ENCODE results near the gene MARCHF9.
"Not testable (repeated sequence)": the region's sequence is repeated elsewhere in the genome, so short reads cannot be mapped to it uniquely, and the experiment has no call there.

MARCHF9 gene

DNA sequence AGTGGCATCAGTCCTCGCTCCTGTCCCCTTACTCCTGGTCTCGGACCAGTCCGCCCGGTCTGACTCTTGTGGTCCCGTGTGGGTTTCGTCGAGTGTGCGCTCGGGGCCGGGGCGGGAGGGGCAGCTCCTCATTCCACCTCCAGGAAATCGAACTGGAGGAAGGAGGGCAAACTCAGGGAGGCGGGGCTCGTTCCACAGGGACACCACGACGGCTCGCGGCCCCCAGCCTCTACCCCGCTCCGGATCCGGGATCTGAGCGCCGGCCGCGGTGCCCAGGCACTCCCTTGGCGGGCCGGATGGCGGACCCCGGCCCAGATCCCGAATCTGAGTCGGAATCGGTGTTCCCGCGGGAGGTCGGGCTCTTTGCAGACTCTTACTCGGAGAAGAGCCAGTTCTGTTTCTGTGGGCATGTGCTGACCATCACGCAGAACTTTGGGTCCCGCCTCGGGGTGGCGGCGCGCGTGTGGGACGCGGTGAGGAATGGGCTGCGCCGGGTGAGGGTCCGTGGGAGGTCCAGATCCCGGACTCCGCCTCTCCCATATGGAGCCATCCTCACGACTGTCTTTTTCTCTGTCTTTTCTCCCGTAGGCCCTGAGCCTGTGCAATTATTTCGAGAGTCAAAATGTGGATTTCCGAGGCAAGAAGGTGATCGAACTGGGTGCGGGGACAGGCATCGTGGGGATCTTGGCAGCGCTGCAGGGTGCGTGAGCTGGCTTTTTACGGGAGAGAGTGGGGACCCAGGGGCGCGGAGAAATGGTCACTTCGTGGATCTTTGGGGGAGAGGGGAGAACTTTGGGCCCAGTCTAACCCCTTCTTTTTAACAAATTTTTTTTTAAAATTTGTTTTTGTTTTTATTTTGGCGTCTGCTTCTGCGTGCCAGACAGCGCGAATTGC is 17.8 kb downstream of the MARCHF9 start, which contains the start of gene EEF1AKMT3:
Gene EEF1AKMT3, plus strand, starts transcription at position 186 of the 894 bp plus-strand sequence. Its CDS starts 111 bp downstream, at position 297.
- DNase-seq = no peak

DNA sequence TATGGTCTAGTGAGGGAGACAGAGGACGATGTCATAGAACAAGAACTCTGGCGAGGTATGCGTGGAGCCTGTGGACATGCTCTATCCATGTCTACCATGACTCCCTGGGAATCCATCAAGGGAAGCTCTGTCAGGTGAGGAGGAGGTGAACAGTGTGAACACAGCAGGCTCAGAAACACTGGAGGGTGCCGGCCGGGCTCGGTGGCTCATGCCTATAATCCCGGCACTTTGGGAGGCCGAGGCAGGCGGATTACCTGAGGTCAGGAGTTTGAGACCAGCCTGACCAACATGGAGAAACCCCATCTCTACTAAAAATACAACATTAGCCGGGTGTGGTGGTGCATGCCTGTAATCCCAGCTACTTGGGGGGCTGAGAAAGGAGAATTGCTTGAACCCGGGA is 19.7 kb downstream of the MARCHF9 start:
- DNase-seq = not testable (repeated sequence)

DNA sequence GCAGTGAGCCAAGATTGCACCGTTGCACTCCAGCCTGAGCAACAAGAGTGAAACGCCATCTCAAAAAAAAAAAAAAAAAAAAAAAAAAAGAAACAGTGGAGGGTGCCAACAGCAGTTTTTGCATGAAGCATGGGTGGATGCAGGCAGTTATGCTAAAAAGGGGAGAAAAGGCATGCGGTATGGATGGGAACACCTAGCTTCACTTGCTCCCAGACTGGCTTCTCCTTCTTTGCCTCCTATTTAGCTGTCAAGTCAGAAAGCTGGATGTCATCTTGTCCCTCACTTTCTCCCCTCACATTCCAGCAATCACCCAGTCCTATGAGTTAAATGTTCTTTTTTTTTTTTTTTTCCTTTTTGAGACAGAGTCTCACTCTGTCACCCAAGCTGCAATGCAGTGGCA is 20.1 kb downstream of the MARCHF9 start:
- DNase-seq = no peak

DNA sequence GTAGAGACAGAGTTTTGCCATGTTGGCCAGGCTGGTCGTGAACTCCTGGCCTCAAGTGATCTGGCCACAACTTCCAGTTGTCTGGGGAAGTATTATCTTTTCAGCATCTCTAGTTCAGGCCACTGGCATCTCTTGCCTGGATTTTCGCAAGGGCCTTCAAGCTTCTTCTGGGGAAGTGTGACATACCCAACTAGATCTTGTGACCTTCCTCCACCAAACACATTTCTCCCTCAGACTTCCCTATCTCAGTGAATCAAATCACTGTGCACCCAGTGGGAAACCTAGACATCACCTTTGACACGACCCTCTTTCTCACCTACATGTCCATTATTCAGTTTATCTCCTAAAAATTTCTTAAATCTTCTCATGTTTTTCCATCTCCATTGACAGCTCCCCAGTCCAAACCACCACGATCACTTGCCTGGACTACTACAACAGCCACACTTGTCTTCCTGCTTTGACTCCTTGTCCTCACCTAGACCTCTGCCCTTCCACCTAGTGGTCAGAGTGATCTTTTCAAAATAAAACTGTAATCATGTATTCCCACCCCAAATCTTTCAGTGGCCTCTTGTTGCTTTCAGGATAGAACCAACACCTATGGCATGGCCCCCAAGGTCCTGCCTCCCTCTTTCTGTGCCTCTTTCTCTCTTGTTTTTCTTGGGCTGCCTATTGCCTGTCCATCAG is 20.8 kb downstream of the MARCHF9 start:
- peak in 1 of 2 donors; percentile 16 for DNase-seq

DNA sequence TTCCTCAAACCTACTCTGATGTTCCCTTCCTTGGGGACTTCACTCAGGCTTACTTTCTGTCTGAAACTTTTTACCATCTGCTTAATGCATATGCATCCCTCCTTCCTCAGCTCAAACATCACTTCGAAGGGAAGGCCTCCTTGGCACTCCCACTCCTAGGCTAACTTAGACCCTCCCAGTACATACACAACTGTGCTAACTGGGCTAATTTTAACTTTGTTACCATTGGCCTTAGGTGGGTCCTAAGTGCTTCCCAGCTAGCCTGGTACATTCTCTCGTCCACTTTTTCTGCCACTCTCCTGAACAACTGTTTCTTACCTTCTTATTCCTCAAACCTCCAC is 21.3 kb downstream of the MARCHF9 start:
- no peak for DNase-seq

DNA sequence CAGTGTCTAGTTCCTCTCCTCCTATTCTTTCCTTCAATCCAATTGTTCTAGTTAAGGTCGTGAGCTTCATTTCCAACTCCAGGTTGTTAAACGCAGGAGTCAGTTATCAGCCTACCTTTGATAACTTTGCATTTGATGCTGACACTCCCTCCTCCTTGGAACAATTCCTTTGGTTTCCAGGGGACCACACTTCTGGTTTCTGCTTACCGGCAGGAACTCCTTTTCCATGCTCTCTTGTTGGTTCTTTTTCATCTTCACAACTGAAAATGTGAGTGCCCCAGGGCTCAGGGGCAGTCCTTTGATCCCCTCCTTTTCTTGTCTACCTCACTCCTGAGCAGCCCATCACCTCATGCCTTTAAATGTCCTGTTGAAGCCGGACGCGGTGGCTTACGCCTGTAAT is 22.5 kb downstream of the MARCHF9 start:
- DNase-seq = no peak

DNA sequence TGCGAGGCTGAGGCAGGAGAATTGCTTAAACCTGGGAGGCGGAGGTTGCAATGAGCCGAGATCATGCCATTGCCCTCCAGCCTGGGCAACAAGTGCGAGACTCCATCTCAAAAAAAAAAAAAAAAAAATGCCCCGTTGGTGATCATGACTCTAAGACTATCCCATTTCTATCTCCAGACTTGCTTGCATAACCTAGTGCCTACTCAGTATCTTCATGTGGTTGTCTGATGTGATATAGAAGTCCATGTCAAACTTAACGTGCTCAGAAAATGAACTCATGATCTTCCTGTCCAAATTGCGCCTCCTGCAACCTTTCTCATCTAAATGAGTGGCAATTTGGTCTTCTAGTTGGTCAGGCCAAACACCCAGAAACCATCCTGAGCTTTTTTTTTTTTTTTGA is 23.0 kb downstream of the MARCHF9 start:
- DNase-seq = no peak

DNA sequence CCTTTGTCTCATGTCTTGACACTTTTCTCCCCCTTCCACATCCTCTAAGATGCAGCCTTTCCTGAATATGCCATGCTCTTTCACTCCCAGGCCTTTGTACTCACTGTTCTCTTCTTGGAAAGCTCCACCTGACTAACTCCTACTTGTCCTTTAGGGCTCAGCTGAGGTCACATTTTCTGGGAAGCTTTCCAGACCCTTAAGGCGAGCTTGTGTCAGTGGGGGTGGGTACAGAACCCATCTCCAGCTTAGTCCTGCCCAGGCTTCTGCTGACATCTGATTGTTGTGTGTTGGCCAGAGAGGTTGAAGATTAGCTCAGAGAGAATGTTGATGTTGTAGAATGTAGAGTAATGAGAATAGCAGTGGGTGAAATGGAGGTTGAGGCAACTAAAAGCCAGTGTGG is 24.8 kb downstream of the MARCHF9 start:
- no peak for DNase-seq

DNA sequence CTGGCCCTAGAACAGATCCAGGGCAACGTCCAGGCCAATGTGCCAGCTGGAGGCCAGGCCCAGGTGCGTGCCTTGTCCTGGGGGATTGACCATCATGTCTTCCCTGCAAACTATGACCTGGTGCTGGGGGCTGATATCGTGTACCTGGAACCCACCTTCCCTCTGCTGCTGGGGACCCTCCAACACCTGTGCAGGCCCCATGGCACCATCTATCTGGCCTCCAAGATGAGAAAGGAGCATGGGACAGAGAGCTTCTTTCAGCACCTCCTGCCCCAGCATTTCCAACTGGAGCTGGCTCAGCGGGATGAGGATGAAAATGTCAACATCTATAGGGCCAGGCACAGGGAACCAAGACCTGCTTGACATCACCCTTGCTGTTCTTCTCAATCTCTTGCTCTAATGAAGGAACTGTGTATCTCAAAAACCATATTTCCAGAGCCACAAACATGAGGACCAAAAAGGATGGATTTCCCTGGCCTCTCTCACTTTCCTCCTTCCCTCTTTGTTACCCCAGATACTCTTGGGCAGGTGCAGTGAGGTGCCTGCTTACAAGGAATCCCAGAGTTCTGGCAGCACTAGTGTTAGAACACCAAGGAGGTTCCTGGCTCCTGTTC is 25.5 kb downstream of the MARCHF9 start:
- DNase-seq = no peak

DNA sequence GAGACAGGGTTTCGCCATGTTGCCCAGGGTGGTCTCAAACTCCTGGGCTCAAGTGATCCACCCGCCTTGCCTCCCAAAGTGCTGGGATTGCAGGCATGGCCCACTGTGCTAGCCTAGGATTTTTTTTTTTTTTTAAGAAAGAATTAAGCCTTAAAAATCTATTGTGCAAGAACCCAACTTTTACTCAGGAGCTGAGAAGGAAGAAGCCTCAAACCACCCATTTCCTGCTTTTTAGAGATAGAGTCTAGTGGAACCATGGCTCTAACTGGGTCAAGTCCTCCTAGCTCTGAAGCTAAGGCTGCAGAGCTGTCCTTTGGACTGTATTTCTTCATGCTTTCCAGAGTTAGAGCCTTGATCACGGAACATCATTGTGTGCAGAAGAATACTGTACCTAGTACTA is 26.3 kb downstream of the MARCHF9 start:
- DNase-seq = peak in 1 of 2 donors; percentile 24

DNA sequence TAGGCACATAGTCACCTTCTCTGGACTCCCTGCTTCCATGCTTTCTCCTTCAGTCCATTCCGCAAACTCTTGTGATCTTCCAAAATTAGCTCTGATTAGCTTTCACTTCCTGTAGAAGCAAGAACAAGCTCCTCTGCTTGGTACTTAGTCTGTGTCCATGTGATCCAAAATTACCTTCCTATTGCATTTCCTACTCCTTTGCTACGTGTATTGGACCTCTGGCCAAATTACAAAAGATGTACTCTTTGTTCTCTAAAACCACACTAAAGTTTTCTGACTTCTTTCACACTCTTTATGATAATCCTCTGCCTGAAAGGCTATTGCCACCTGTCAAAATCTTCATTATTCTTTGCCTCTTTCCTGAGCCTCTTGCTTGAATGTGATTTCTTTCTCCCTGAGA is 26.9 kb downstream of the MARCHF9 start:
- DNase-seq = no peak

DNA sequence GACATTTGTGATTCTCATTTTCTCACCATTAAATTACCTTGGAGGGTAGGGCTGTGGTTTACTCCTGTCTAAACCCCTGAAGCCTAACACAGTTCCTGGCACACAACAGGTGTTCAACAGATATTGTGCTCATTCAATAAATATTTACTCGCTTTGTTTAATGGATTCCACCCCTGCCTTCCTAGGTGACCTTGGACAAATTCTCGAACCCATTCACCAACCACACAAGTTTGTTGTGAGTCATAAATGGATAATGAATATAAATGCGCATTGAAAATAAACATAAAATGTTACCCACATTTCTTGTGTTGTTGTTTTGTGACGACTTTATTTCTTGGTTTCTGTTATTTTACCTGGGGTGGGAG is 27.3 kb downstream of the MARCHF9 start:
- DNase-seq = no peak

DNA sequence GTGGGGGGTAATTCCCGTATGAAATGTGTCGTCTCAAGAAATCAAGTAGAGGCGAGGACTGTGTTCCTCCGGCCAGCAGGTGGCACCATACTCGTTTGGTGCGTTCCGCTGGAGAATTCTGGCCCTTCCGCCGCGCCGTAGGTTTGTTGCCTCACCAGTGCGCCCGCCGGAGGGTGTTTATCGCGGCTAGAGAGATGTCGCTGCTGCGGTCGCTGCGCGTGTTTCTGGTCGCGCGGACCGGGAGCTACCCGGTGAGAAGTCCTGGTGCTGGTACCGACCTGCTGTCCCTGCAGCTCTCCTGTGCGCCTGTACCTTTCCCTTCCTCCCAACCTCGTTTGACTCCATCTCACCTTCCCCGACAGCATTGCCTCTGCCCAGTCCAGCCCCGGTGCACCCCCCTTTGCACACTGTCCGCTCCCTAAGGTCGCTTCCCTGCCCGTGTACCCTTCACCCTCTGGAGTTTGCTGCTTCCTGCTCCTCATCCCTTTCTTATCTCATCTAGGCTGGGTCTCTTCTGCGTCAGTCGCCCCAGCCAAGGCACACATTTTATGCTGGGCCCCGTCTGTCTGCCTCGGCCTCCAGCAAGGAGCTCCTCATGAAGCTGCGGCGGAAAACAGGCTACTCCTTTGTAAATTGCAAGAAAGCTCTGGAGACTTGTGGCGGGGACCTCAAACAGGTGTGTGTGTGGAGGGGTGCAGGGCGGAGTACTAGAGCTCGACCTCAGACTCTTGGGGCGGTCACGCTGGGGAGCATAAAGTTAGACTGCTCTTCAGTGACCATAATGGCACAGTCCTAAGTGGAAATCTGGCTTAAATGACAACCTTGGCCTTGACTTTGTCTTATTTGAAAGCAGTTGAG is 27.9 kb downstream of the MARCHF9 start, which contains the start of gene TSFM:
Gene TSFM, plus strand, starts transcription at position 180 of the 858 bp plus-strand sequence. Its CDS starts 15 bp downstream, at position 195.
- DNase-seq = peak; percentile 93 to 97

DNA sequence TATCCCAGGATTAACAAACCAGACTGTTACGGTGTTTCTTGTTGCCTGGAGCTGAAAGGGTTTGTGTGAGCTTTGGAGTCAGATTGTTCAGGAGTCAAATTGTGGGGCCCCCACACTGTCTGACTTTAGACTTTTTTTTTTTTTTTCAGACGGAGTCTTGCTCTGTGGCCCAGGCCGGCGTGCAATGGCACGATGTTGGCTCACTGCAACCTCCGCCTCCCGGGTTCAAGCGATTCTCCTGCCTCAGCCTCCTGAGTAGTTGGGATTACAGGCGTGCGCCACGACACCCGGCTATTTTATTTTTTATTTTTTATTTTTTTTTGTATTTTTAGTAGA is 28.5 kb downstream of the MARCHF9 start:
- no peak for DNase-seq

DNA sequence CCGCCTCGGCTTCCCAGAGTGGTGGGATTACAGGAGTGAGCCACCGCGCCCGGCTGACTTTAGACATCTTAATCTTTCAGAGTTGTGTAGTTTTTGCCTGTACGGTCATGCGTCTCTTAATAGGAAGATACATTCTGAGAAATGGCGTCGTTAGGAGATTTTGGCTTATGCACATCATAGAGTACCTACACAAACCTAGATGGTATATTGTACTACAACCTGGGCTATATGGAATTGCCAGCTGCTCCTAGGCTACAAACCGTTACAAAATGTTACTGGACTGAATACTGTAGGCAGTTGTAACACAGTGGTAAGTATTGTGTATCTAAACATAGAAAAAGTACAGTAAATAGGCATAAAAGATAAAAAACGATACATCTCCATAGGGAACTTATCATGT is 29.0 kb downstream of the MARCHF9 start:
- DNase-seq = no peak

DNA sequence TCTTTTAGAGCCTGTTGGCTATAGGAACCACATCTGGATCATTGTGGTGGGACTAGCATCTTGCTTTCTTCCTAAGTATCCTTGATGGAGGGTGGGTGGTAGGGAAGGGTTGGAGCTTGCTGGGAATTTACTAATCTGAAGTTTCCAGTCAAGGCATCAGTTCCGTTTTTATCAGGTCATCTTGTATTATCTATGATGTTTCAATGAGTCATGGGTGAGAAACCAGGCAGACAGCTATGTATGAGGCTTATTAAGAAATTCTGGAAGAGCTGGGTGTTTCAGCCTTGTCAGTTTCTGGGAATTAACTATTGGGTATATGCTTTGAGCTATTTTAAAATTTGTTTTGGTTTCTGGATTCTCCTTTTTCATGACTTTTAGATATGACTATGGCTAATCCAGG is 39.0 kb downstream of the MARCHF9 start:
- DNase-seq = no peak

DNA sequence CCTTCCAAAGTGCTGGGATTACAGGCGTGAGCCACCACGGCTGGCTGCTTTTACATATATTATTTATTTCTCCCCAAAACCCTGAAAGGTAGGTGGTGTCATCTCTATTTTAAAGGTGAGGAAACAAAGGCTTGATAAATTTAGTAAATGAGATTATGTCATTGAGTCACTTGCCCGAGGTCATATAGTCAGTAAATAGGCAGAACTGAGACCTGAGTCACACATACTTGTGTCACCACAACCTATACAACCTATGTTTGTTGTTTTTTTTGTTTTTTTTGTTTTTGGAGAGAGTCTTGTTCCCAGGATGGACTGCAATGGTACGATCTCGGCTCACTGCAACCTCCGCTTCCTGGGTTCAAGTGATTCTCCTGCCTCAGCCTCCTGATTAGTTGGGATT is 40.5 kb downstream of the MARCHF9 start:
- no peak for DNase-seq

DNA sequence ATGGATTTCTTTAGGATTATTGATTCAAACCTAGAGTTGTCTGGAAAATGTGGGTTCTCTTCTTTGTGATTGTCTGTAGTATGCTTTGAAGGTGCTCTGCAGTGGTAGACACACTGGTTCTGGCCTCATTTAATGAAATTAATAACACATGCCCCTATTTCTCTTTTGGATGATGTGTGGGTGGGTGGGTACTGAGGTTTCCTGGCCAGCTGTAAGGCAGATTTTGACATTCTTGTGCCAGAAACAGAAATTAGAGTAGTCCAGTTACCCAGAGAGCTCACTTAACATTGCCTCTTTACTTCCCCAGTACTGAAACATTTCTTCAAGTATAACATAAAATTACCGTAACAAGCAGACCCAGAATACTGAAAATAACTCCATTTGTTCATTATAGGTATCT is 42.1 kb downstream of the MARCHF9 start:
- DNase-seq = no peak

DNA sequence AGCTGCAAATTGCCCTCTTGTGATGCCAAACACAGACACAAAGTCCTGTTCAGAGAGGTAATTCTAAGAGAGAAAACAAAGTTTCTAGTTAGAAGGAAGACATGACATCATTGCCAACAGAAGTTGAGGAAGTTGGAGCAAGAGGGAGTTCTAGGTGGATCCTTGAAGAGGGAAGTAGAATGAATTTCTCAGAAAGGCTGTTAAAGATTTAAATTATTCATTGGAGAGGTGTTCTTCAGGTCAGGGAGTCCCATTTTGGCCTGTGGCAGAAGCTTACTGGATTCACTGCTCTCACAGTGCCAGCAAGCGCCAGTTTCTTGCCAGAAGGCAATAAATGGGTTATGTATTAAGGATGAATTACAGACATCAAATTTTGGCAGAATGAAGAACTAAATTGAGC is 43.0 kb downstream of the MARCHF9 start:
- no peak for DNase-seq

DNA sequence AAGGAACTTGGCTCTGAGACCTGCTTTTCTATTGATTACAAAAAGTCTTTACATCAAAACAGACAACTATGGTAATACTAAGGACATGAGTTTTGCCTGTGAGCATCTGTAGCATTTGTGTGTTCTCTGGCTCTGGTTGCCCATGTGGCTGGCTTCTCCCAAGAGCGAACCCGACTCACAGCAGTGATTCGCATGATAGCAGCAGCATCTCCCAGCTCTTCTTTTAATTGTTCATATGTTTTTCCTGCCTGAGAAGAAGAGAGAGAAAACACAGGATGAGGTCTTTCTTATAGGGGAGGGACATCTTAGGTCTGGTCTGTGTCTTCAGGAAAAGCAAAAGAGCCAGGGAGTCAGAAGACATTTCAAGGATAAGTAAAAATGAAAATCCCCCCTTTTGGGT is 46.1 kb downstream of the MARCHF9 start:
- no peak for DNase-seq

DNA sequence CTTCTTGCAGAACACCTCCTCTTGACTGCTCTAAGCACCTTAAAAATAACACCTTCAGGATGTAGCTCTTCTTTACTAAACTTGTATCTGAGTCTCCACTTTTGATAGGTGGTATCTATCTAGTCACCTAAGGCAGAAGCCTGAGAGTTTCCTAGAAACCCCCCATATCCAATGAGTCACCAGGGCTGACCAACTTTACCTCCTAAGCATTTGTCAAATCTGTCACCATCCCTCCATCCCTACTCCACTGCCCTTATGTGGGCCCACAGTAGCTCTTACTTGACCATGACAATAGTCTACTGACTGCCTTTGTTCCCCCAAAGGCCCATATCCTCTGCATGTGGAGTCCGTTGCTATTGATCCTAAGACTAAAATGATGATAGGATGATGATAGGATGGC is 47.7 kb downstream of the MARCHF9 start:
- DNase-seq = no peak

DNA sequence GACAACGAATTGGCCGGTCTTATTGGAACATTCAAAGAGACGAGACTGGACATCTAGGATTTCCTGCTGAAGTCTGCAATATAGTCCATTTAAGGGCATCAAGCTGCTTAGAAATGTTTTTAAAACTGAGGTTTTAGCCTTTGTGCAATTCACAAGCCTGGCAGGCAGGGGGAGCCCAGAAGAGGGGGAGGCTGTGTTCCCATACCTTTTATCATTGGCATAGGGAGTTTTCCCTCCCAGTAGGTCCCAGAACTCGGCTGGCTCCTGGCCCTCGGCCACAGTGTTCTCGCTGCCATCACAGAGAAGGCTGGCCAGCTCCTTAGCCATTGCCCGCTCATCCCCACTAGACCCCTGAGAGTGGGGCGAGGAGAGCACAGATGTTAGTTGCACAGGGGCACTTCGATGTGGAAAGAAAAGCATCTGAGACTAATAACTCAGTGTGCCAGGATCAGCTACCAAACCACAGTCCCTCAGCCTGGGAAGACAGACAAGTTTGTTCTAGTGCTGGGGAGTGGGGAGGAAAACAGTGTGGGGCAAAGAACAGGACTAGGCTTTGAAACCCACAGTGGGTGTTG is 48.5 kb downstream of the MARCHF9 start:
- peak; percentile 9 to 43 for DNase-seq

DNA sequence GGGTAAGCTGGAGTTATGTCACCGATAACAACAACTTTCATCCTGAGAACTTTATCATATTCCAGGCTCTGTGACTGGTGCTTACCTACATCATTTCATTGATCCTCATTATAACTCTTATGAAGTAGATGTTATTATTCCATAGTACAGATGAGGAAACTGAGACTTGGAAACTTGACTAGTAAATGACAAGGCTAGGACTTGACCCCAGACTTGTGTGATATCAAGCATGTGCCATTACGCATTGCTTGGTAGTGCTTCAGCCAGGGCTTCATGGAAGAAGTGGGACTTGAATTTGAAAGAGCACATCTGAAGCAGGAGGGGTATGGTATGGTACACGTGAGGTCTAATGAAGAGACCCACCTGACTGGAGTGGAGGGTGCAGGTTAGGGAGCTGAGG is 51.8 kb downstream of the MARCHF9 start:
- DNase-seq = no peak
